ENCODE results near the gene IFT22.

DNA sequence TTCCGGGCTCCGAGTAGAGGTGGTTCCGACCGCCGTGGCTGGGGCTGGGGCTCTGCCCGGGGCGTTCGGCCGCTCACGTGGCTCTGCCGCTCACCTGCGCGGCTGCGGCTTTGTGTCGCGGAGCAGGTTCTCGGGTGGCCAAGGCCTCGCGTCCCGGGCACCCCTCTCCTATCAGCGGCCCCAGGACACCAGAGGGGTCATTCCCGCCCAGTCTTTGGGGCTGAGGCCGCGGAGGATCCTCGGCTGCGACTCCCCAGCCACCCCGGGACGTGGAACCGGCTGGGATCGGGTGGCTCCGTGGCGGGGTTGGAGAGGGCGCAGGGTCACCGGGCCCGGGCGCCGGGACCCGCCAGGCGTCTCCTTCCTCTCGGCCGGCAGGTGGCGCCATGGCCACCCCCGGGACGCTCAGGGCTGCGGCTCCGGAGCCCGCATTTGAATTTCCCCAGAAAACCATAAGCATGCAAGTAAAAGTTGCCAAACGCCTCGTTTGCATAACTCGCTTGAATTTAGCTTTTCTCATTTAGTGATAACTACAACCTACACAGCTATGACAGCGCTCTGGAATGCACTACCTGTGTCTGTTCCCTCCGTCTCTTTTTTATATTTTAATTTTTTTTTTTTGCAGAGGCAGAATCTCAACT is 42.2 kb upstream of the IFT22 start:
- TF ChIP-seq CTCF (IDR thresholded peaks at IDR 0.05; ENCODE audit: borderline replicate concordance, extremely low read depth, low read length, poor library complexity, severe bottlenecking) (peak; percentile 77), EZH2 (IDR thresholded peaks at IDR 0.05; ENCODE audit: borderline replicate concordance, low read depth, low read length, severe bottlenecking) (no peak)

Measured in DND-41 (cell line).